Gastroesophageal sphincter (tissue), 3 donors: ENCODE measurements around the gene SLC48A1.

Experiments used
- EP300 ChIP-seq: sonication (generic); formaldehyde crosslinking; IDR thresholded peaks from one replicate; pipeline ENCODE4 v1.6.1; 2017; ENCODE audit warnings: antibody characterized with exemption, mild to moderate bottlenecking
- POLR2A ChIP-seq, 2 donors: fragments of 450-650 bp; IDR thresholded peaks; one replicate each; pipeline ENCODE4 v1.6.1; 2017; ENCODE audit warnings: antibody characterized with exemption in 2 of 2, mild to moderate bottlenecking in 2 of 2, moderate library complexity in 1 of 2
- POLR2AphosphoS5 ChIP-seq: sonication (generic); formaldehyde crosslinking; IDR thresholded peaks from one replicate; pipeline ENCODE4 v1.6.1; 2017; ENCODE audit warnings: antibody characterized with exemption
- TF ChIP-seq, protein P1 (sequence below), 4 experiments: fragments of 200-600 bp in 2 of 4; fragments of 450-650 bp in 2 of 4; sonication (generic) in 1 of 4; IDR thresholded peaks; one replicate each; pipeline ENCODE4 v1.5.1; 2017 to 2019; ENCODE audit warnings: antibody characterized with exemption in 4 of 4, mild to moderate bottlenecking in 2 of 4, moderate library complexity in 2 of 4

DNA sequence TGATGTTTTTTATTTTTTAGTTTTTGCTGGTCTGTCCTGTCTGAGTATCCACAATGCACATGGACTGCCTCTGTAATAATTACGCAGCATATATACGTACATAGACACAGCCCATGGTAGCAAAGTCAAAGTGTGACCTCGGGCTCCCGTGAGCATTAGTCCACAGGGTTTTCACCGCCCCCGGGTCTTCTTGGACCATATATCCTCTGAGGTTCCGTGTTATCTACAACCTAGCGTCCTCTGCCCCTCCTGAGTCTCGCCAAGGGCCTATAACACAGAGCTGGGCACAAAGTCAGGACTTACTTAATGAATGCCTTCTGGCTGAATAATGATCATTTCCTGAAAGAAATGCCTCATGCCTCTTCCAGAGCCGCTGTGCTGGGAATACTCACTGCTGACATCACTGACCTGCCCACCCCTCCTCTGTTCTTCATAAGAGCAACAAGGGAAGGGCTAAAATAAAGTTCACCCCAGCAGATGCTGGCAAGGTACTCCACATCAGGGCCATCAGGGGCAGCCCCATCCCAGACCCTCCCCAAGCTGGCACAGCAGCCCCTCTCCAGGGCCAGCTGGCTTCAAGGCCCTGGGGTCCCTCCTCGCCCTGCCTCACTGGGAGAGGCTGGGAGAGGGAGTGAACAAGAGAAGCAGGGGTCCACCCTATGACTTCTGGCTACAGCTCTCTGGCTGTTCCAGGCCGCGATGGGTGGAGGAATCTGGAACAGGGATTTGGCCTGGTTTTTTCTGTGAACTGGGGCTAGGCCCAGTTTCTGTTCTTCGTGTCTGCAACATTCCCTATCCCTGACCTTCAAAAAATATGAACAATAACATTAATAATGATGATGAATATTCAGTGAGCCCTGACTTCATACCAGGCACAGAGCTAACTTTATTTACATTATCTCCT lies 38.8 kb downstream of the SLC48A1 start:
- TF ChIP-seq, protein P1, sequence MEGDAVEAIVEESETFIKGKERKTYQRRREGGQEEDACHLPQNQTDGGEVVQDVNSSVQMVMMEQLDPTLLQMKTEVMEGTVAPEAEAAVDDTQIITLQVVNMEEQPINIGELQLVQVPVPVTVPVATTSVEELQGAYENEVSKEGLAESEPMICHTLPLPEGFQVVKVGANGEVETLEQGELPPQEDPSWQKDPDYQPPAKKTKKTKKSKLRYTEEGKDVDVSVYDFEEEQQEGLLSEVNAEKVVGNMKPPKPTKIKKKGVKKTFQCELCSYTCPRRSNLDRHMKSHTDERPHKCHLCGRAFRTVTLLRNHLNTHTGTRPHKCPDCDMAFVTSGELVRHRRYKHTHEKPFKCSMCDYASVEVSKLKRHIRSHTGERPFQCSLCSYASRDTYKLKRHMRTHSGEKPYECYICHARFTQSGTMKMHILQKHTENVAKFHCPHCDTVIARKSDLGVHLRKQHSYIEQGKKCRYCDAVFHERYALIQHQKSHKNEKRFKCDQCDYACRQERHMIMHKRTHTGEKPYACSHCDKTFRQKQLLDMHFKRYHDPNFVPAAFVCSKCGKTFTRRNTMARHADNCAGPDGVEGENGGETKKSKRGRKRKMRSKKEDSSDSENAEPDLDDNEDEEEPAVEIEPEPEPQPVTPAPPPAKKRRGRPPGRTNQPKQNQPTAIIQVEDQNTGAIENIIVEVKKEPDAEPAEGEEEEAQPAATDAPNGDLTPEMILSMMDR (IDR thresholded peaks at IDR 0.05) = no peak
- peak; percentile 23 to 47 for TF ChIP-seq POLR2A (IDR thresholded peaks at IDR 0.05)
- no peak for TF ChIP-seq EP300
- TF ChIP-seq POLR2AphosphoS5 = peak; percentile 95
